Muscle of back (tissue), 11 donors: Measurements from ENCODE around the gene CALY. TPM values are rescaled to one million over a fixed set of nuclear protein-coding genes. Genes with fewer than 3 reads are reported as not detected.

ENCODE experiments used
- DNase-seq, 3 donors: peaks; one replicate each; pipeline versions ENCODE4 v3.0.0 to v3.0.0-alpha.2; 2013
- polyA plus RNA-seq, 10 donors: library from polyadenylated mRNA; unstranded; fragments of 120-200 nt; gene quantifications; one replicate each; pipeline ENCODE4 v1.2.1, GENCODE V29; 2013; ENCODE audit not compliant: insufficient read length in 10 of 10

CALY gene
- polyA plus RNA-seq, 10 donors: 0.30 TPM; not detected in 9

GRCh38 chr10:133287832-133288500 is 48.7 kb downstream of the CALY start:
- DNase-seq: no peak

GRCh38 chr10:133286366-133286765 is 50.3 kb downstream of the CALY start:
- DNase-seq: no peak

GRCh38 chr10:133285217-133285616 is 51.5 kb downstream of the CALY start:
- DNase-seq: no peak

- no peak for DNase-seq
Observed at GRCh38 chr10:133283931-133284330, 52.8 kb downstream of the CALY start.

- no peak for DNase-seq
Observed at GRCh38 chr10:133282846-133283390, 53.8 kb downstream of the CALY start.

- DNase-seq: no peak
Observed at GRCh38 chr10:133281628-133282372, 54.9 kb downstream of the CALY start.

- DNase-seq: no peak
Observed at GRCh38 chr10:133281084-133281483, 55.6 kb downstream of the CALY start.

GRCh38 chr10:133280391-133281059 is 56.2 kb downstream of the CALY start:
- no peak for DNase-seq

- no peak for DNase-seq
Observed at GRCh38 chr10:133279326-133280226, 57.1 kb downstream of the CALY start.

GRCh38 chr10:133278577-133279265 is 58.0 kb downstream of the CALY start:
- DNase-seq: peak in 1 of 3 donors; percentile 39

- DNase-seq: no peak
Observed at GRCh38 chr10:133277993-133278576, 58.6 kb downstream of the CALY start.

- DNase-seq: no peak
Observed at GRCh38 chr10:133277277-133277992, 59.3 kb downstream of the CALY start.

- no peak for DNase-seq
Observed at GRCh38 chr10:133276435-133277201, 60.1 kb downstream of the CALY start, which contains the start of gene ADAM8. ADAM8 (minus strand) TSS chr10:133276868; CDS start chr10:133276817, 51 bp downstream.

GRCh38 chr10:133276100-133276434 is 60.6 kb downstream of the CALY start:
- DNase-seq: no peak

GRCh38 chr10:133275684-133276092 is 61.0 kb downstream of the CALY start:
- no peak for DNase-seq

- peak in 1 of 3 donors; percentile 28 for DNase-seq
Observed at GRCh38 chr10:133274751-133275683, 61.7 kb downstream of the CALY start.
